GM13976 (cell line): ENCODE data around the gene ANO9.

Experiments used
- DNase-seq: peaks from one replicate; pipeline ENCODE4 v3.0.0; 2012; ENCODE audit warnings: low spot score
- in situ Hi-C: fragments of 300-500 bp; cut with MboI; formaldehyde crosslinking; loops from one replicate; pipeline ENCODE4 v1.12.0; 2022; ENCODE audit warnings: low sequenced_read_pairs, mixed read lengths, inconsistent platforms; ENCODE audit not compliant: unreplicated experiment
- TF ChIP-seq, protein P1 (sequence below): IDR thresholded peaks from 2 replicates; pipeline ENCODE4 v1.5.1; 2012; ENCODE audit warnings: borderline replicate concordance, mild to moderate bottlenecking; ENCODE audit not compliant: insufficient read depth; ENCODE audit errors: extremely low read depth, missing control alignments, control extremely low read depth

The ANO9 gene

DNA sequence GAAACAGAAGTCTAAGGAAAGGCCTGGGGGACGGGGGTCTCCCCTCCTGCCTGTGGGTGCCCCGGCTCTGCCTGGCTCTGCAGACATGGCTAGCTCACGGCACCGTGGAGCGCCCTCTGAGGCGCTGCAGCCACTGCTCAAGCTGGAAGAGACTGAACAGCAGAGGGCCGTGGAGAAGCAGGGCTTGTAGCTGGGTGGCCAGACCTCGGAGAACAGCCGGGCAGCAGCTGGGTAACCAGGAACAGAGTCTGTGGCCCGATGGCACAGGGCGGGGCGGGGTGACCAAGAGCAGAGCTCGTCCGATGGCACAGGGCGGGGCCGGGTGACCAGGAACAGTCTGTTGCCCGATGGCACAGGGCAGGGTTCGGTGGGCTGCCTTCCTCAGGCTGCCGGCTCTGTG, 47.2 kb upstream of the ANO9 start:
- TF ChIP-seq, protein P1, sequence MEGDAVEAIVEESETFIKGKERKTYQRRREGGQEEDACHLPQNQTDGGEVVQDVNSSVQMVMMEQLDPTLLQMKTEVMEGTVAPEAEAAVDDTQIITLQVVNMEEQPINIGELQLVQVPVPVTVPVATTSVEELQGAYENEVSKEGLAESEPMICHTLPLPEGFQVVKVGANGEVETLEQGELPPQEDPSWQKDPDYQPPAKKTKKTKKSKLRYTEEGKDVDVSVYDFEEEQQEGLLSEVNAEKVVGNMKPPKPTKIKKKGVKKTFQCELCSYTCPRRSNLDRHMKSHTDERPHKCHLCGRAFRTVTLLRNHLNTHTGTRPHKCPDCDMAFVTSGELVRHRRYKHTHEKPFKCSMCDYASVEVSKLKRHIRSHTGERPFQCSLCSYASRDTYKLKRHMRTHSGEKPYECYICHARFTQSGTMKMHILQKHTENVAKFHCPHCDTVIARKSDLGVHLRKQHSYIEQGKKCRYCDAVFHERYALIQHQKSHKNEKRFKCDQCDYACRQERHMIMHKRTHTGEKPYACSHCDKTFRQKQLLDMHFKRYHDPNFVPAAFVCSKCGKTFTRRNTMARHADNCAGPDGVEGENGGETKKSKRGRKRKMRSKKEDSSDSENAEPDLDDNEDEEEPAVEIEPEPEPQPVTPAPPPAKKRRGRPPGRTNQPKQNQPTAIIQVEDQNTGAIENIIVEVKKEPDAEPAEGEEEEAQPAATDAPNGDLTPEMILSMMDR, result no peak
- no peak for DNase-seq
- in situ Hi-C loops, result no loop called here

DNA sequence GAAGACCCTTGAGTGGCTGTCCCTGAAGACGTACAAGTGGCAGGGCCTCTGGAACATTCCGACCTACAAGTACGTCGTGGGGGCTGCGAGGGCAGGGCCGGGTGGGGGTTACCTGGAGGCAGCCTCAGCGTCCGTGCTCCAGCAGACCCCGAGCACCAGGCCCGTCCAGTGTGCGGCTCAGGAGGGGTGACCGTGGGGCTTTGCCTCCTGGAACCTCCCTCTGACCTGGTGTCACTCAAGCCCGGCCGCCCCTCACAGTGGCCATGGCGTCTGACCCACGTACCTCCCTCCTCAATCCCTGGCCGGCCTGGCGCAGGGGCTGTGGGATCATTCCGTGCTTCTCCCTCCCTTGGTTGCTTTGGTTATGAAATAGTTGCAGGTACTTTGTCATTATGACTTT, 46.8 kb upstream of the ANO9 start:
- DNase-seq, result no peak
- TF ChIP-seq, protein P1, result no peak
- in situ Hi-C loops, result no loop called here

DNA sequence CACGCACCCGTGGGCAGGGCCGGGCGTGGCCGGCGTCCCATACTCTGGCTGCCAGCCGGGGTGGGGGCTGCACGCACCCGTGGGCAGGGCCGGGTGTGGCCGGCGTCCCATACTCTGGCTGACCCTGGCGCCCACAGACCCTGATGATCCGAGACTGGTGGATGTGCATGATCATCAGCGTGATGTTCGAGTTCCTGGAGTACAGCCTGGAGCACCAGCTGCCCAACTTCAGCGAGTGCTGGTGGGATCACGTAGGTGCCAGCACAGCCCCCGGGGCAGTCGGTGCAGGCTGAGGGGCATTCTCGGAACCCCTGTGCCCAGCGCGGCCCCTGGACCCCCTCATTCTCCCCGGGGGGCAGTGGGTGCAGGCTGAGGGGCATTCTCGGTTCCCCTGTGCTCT, 46.3 kb upstream of the ANO9 start:
- TF ChIP-seq, protein P1, result no peak
- in situ Hi-C loops, result no loop called here
- no peak for DNase-seq

DNA sequence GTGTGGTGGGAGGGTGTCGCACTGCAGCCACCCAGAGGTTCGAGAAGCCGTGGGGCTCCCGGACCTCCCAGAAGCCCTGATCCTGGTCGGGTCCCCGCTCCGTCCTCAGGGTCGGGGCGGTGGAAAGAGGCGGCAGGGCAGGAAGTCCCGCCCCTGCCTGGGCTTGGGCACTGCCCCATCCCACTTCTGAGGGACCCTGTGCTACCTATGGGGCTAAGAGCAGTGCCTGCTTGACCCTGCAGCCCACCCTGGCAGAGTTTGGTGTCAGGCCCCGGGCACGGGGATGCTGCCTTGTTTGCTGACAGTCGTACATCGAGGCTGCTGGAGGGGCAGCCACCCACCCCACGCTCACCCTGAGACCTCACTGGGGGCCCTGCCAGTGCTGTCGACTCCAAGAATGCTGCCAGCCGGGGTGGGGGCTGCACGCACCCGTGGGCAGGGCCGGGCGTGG, 45.8 kb upstream of the ANO9 start:
- DNase-seq, result no peak
- in situ Hi-C loops, result no loop called here
- TF ChIP-seq, protein P1, result no peak

DNA sequence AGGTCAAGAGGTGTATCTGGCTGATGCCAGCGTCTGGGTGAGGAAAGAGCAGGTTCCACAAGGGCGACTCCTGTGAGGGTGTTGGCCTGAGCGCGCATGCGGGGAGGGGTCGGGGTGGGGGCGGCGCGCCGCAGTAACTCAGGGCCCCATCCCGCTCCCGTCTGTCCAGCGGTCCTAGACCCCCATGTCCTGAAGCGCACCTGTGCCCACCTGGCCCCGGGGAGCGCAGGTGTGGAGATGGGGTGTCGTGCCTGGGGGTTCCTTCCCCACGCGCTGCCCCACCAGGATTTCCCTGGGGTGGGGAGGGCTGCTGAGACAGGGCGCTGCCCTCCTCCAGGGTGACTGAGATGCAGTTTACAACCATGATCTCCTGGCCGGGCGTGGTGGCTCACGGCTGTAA, 44.4 kb upstream of the ANO9 start:
- DNase-seq, result no peak

DNA sequence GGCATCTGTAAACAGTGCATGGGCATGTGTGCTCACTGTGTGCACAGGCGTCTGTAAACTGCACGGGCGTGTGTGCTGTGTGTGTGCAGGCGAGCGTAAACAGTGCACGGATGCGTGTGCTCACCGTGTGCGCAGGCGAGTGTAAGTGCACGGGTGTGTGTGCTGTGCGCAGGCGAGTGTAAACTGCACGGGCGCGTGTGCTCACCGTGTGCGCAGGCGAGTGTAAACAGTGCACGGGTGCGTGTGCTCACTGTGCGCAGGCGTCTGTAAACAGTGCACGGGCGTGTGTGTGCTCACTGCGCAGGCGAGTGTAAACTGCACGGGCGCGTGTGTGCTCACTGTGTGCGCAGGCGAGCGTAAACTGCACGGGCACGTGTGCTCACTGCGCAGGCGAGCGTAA, 42.8 kb upstream of the ANO9 start:
- in situ Hi-C loops, result no loop called here
- TF ChIP-seq, protein P1, result no peak
- DNase-seq, result no peak

More for the DNA sequence above, 44.4 kb upstream of the ANO9 start:
- in situ Hi-C loops, result no loop called here
- TF ChIP-seq, protein P1, result no peak

DNA sequence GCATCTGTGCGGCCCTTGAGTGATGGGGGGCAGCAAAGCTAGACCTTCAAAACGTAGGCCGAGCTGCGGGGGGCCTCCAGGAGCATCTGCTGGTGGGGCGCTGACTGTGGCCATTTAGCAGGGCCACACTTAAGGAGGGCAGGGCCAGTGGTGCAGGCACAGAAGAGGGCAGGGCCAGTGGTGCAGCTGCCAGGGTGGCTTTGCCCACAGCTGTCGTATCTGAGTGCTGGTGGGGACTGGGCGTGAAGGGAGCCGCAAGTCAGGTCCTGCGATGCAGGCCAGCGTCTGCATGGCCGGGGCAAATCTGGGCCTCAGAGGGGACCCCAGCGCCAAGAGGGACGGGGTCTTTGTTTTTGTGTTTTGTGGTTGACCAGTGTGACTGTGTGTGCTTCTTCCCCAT, 37.5 kb upstream of the ANO9 start:
- in situ Hi-C loops, result no loop called here
- TF ChIP-seq, protein P1, result no peak
- no peak for DNase-seq
